HepG2 (cell line): ENCODE results near the gene NSD2. TPM values are rescaled to one million over a fixed set of nuclear protein-coding genes. Genes with fewer than 3 reads are reported as not detected.

ENCODE experiments used
- CREBL2 ChIP-seq: sonication (generic); formaldehyde crosslinking; IDR thresholded peaks from 2 replicates; pipeline ENCODE4 v1.8.1; 2023; ENCODE audit warnings: missing genetic modification reagents, mild to moderate bottlenecking, borderline replicate concordance
- IKZF4 ChIP-seq: sonication (generic); formaldehyde crosslinking; IDR thresholded peaks from 2 replicates; pipeline ENCODE4 v1.5.1; 2020; ENCODE audit warnings: borderline replicate concordance, mild to moderate bottlenecking, low read depth, missing genetic modification reagents; ENCODE audit errors: not compliant biosample characterization
- PATZ1 ChIP-seq: sonication (generic); formaldehyde crosslinking; IDR thresholded peaks from 2 replicates; pipeline ENCODE4 v1.4.0; 2020; ENCODE audit warnings: missing genetic modification reagents
- PITX1 ChIP-seq: sonication (generic); formaldehyde crosslinking; IDR thresholded peaks from 2 replicates; pipeline ENCODE4 v1.5.1; 2020; ENCODE audit warnings: mild to moderate bottlenecking, missing genetic modification reagents
- RBM39 ChIP-seq: fragments of 200-400 bp; formaldehyde crosslinking; IDR thresholded peaks from one replicate; pipeline ENCODE4 v1.6.1; 2018; ENCODE audit warnings: antibody characterized with exemption, mild to moderate bottlenecking, low read depth, low read length; ENCODE audit not compliant: poor library complexity, severe bottlenecking
- SAP130 ChIP-seq: IDR thresholded peaks from 2 replicates; pipeline ENCODE4 v1.6.1; 2016; ENCODE audit warnings: low read depth
- SP4 ChIP-seq: sonication (generic); formaldehyde crosslinking; IDR thresholded peaks from 2 replicates; pipeline ENCODE4 v1.8.1; 2023; ENCODE audit warnings: mild to moderate bottlenecking, missing genetic modification reagents
- YEATS4 ChIP-seq: sonication (generic); formaldehyde crosslinking; IDR thresholded peaks from 2 replicates; pipeline ENCODE4 v1.4.0; 2020; ENCODE audit warnings: missing genetic modification reagents, borderline replicate concordance
- ZHX2 ChIP-seq, 2 experiments: sonication (generic) in 1 of 2; formaldehyde crosslinking in 1 of 2; IDR thresholded peaks; 2 replicates each; pipeline versions ENCODE4 v1.6.1 to v1.9.0; 2014 to 2022; ENCODE audit warnings: antibody characterized with exemption in 1 of 2, borderline replicate concordance in 1 of 2, inconsistent platforms in 1 of 2, low read depth in 1 of 2, missing genetic modification reagents in 1 of 2
- ZNF547 ChIP-seq: sonication (generic); formaldehyde crosslinking; IDR thresholded peaks from 2 replicates; pipeline ENCODE4 v1.5.1; 2020; ENCODE audit warnings: mild to moderate bottlenecking, missing genetic modification reagents
- ZNF567 ChIP-seq: sonication (generic); formaldehyde crosslinking; IDR thresholded peaks from 2 replicates; pipeline ENCODE4 v1.8.1; 2023; ENCODE audit warnings: mild to moderate bottlenecking, missing genetic modification reagents, borderline replicate concordance
- ZNF749 ChIP-seq: sonication (generic); formaldehyde crosslinking; IDR thresholded peaks from 2 replicates; pipeline ENCODE4 v1.8.0; 2022; ENCODE audit warnings: mild to moderate bottlenecking, missing genetic modification reagents, moderate library complexity, borderline replicate concordance
- ZNF781 ChIP-seq: sonication (generic); formaldehyde crosslinking; IDR thresholded peaks from 2 replicates; pipeline ENCODE4 v1.5.1; 2020; ENCODE audit warnings: borderline replicate concordance, mild to moderate bottlenecking, missing genetic modification reagents; ENCODE audit errors: not compliant biosample characterization
- ZNF878 ChIP-seq: sonication (generic); formaldehyde crosslinking; IDR thresholded peaks from 2 replicates; pipeline ENCODE4 v1.8.1; 2023; ENCODE audit warnings: mild to moderate bottlenecking, missing genetic modification reagents, moderate library complexity
- ZSCAN25 ChIP-seq: sonication (generic); formaldehyde crosslinking; IDR thresholded peaks from 2 replicates; pipeline ENCODE4 v1.8.0; 2022; ENCODE audit warnings: mild to moderate bottlenecking, missing genetic modification reagents
- polyA plus RNA-seq, 8 experiments: library from polyadenylated mRNA; depleted of rRNA in 3 of 8; stranded (reverse) in 7 of 8; unstranded in 1 of 8; fragments of >200 nt; fragmentation: Illumina TruSeq in 4 of 8; extraction: Trizol in 4 of 8; gene quantifications; 2 replicates each; pipeline versions ENCODE4 v1.2.1 to v1.2.3, GENCODE V29; 2011 to 2016; ENCODE audit warnings: low read depth in 4 of 8, missing spikeins in 1 of 8, mixed read lengths in 1 of 8; ENCODE audit not compliant: insufficient read depth in 1 of 8
- total RNA-seq, 5 experiments: library from RNA; depleted of rRNA; stranded (reverse); fragments of >200 nt; fragmentation: Illumina TruSeq; extraction: Trizol; gene quantifications; 2 replicates each; pipeline ENCODE4 v1.2.3, GENCODE V29; 2016; ENCODE audit warnings: low read depth in 1 of 5
- TF ChIP-seq, protein P1 (sequence below), 2 experiments: sonication (generic) in 1 of 2; formaldehyde crosslinking in 1 of 2; IDR thresholded peaks; 2 replicates each; pipeline versions ENCODE4 v1.5.1 to v1.6.1; 2011 to 2020; ENCODE audit warnings: borderline replicate concordance in 1 of 2, low read depth in 1 of 2, low read length in 1 of 2, mild to moderate bottlenecking in 1 of 2, missing genetic modification reagents in 1 of 2, moderate library complexity in 1 of 2

NSD2 gene
- total and polyA plus RNA-seq, 2 of the 13 experiments (the other 11 are each of a cell fraction or from before 2014, with no cell fraction given), result 22.0 to 65.9 TPM

GRCh38 chr4:1863297-1864033 is 7.7 kb upstream of the NSD2 start (continued):
- TF ChIP-seq CREBL2 (CRISPR knock-in tag) (0 out of 2 replicates have a peak, but pooled peaks have one; percentile 33), SAP130 (CRISPR knock-in tag) (peak; percentile 26), ZNF781 (CRISPR knock-in tag) (peak; percentile 13), ZHX2 (IDR thresholded peaks at IDR 0.05; ENCODE audit: low read depth) (no peak), ZHX2 (CRISPR knock-in tag; IDR thresholded peaks at IDR 0.05; ENCODE audit: borderline replicate concordance) (no peak), YEATS4 (peak; percentile 75), IKZF4 (CRISPR knock-in tag) (no peak), PITX1 (peak; percentile 51; the same call in 1 of the 2 replicates), RBM39 (no peak), PATZ1 (CRISPR knock-in tag) (peak; percentile 59; the same call in 1 of the 2 replicates), ZNF547 (CRISPR knock-in tag) (peak; percentile 55; the same call in 1 of the 2 replicates), ZNF567 (no peak), ZNF878 (CRISPR knock-in tag) (0 out of 2 replicates have a peak, but pooled peaks have one; percentile 46), SP4 (CRISPR knock-in tag) (0 out of 2 replicates have a peak, but pooled peaks have one; percentile 47), ZSCAN25 (CRISPR knock-in tag) (no peak), ZNF749 (CRISPR knock-in tag) (peak; percentile 68; the same call in 1 of the 2 replicates)
- TF ChIP-seq, protein P1, sequence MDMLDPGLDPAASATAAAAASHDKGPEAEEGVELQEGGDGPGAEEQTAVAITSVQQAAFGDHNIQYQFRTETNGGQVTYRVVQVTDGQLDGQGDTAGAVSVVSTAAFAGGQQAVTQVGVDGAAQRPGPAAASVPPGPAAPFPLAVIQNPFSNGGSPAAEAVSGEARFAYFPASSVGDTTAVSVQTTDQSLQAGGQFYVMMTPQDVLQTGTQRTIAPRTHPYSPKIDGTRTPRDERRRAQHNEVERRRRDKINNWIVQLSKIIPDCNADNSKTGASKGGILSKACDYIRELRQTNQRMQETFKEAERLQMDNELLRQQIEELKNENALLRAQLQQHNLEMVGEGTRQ (IDR thresholded peaks at IDR 0.05; ENCODE audit: low read depth, low read length), result peak; percentile 86
- TF ChIP-seq, protein P1 (CRISPR knock-in tag; IDR thresholded peaks at IDR 0.05; ENCODE audit: borderline replicate concordance), result peak; percentile 95; the same call in 1 of the 2 replicates
